ENCODE measurements around the gene FBXO8.

The FBXO8 gene

GRCh38 chr4:174248407-174248806 is 35.1 kb downstream of the FBXO8 start:
- DNase-seq (ENCODE audit: insufficient read length, low spot score) (no peak), FAIRE-seq (no peak)
- no peak for TF ChIP-seq CTCF (IDR thresholded peaks at IDR 0.05; ENCODE audit: insufficient read depth, missing control alignments)

GRCh38 chr4:174245714-174246113 is 37.8 kb downstream of the FBXO8 start:
- FAIRE-seq (no peak), DNase-seq (ENCODE audit: insufficient read length, low spot score) (no peak)
- no peak for TF ChIP-seq CTCF (IDR thresholded peaks at IDR 0.05; ENCODE audit: insufficient read depth, missing control alignments)

GRCh38 chr4:174244441-174244840 is 39.0 kb downstream of the FBXO8 start:
- FAIRE-seq (no peak), DNase-seq (ENCODE audit: insufficient read length, low spot score) (no peak)
- TF ChIP-seq CTCF (IDR thresholded peaks at IDR 0.05; ENCODE audit: insufficient read depth, missing control alignments), result no peak

- no peak for FAIRE-seq
- TF ChIP-seq CTCF (IDR thresholded peaks at IDR 0.05; ENCODE audit: insufficient read depth, missing control alignments), result no peak
- no peak for DNase-seq (ENCODE audit: insufficient read length, low spot score)
These were observed 42.3 kb downstream of the FBXO8 start for GRCh38 chr4:174241162-174241561.

GRCh38 chr4:174236359-174236758 is 47.1 kb downstream of the FBXO8 start:
- TF ChIP-seq CTCF (IDR thresholded peaks at IDR 0.05; ENCODE audit: insufficient read depth, missing control alignments), result no peak
- FAIRE-seq (no peak), DNase-seq (ENCODE audit: insufficient read length, low spot score) (no peak)

GRCh38 chr4:174230680-174231079 is 52.8 kb downstream of the FBXO8 start:
- no peak for DNase-seq (ENCODE audit: insufficient read length, low spot score)
- TF ChIP-seq CTCF (IDR thresholded peaks at IDR 0.05; ENCODE audit: insufficient read depth, missing control alignments), result no peak
- FAIRE-seq, result no peak

- DNase-seq (ENCODE audit: insufficient read length, low spot score), result no peak
- no peak for TF ChIP-seq CTCF (IDR thresholded peaks at IDR 0.05; ENCODE audit: insufficient read depth, missing control alignments)
- FAIRE-seq, result no peak
These were observed 53.3 kb downstream of the FBXO8 start for GRCh38 chr4:174230148-174230547.

Data from D721Med (cell line).